ENCODE results near the gene CEP112. TPM values are rescaled to one million over a fixed set of nuclear protein-coding genes. Genes with fewer than 3 reads are reported as not detected.

CEP112 gene
- total and polyA plus RNA-seq, 9 of the 15 experiments (the other 6 are each of a cell fraction or from before 2014, with no cell fraction given), result 0.84 TPM; not detected in 8

DNA sequence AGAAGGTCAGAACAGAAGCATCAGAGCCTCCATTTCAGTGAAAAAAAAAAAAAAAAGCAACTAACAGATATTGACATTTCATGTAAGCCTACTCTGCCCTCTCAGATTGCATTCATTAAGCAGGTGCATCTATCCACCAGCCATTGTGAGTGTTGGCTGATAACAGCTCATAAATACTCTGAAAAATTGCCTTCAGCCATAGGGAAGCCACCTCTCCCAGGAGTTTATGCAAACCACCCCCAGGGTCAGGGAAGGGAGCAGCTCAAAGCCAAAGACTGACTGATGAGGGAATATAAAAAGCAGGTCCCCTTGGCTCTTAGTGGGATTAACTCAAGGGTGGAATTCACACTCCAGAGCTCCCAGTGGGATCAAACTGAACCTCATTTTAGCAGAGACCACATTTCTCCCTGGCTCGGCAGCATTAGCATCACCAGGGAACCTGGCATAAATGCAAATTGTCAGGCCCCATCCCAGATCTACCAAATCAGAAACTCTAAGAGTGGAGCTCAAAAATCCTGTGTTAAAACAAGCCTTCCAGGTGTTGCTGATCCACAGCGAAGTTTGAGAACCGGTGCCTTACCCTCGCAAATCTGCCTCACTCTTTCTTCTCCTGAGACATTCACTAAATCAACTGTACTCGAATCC is 23.1 kb upstream of the CEP112 start:
- intact Hi-C loops (cut with micrococcal nuclease) (no loop called here), in situ Hi-C loops (cut with MboI) (no loop called here)
- POLR2A ChIA-PET, result interaction anchor here (0.6 to 0.9 kb wide), 3 partner anchors 10 to 33 kb away, joined by 3 read pairs; no protein-coding TSS in a partner anchor
- no TSS peak for BruUV-seq (replicated peaks)
- Histone ChIP-seq H3K27me3 (ENCODE audit: control insufficient read depth in 2 of 2, insufficient read depth in 2 of 2, low read length in 2 of 2) (peaks cover 8 to 17% of the 10 kb centered on the region in 2 experiments; a peak in 4 of 5 replicates), H3K9ac (ENCODE audit: insufficient read depth in 1 of 2, low read depth in 2 of 2, low read length in 2 of 2) (no peak overlapping the region), H3K79me2 (ENCODE audit: control insufficient read depth, insufficient read depth, low read length) (no peaks in the 10 kb centered on the region), H3K36me3 (ENCODE audit: control insufficient read depth, insufficient read depth, low read length) (no peaks in the 10 kb centered on the region), H3K4me1 (replicated peaks in 1 of 2; ENCODE audit: control insufficient read depth in 2 of 2, insufficient read depth in 2 of 2, low read length in 2 of 2) (no peaks in the 10 kb centered on the region), H2AFZ (ENCODE audit: low read depth, low read length) (no peak overlapping the region), H3K27ac (ENCODE audit: extremely low read depth, low read depth, low read length) (no peak overlapping the region), H3K4me2 (ENCODE audit: insufficient read depth, low read length) (no peak overlapping the region), H4K20me1 (replicated peaks; ENCODE audit: control insufficient read depth, insufficient read depth, low read length) (no peaks in the 10 kb centered on the region), H3K9me1 (ENCODE audit: control insufficient read depth, insufficient read depth, low read length) (no peaks in the 10 kb centered on the region), H3K9me3 (replicated peaks; ENCODE audit: control insufficient read depth, insufficient read depth, low read depth, low read length) (no peaks in the 10 kb centered on the region), H3K4me3 (no peak overlapping the region)
- WGBS (ENCODE audit: insufficient coverage, low coverage, missing lambda C conversion rate), result 0% methylated on average over 5 of the region's 5 CpGs
- FAIRE-seq, result no peak
- no peak for ATAC-seq
- no peak for DNase-seq (ENCODE audit: extremely low read depth in 1 of 4, low spot score in 3 of 4)
- CTCF ChIA-PET (ENCODE audit: low intra/inter-chr PET ratio), result no interaction called here
- TF ChIP-seq ILF3 (IDR thresholded peaks at IDR 0.05; ENCODE audit: borderline replicate concordance) (no peak), PCBP1 (IDR thresholded peaks at IDR 0.05; ENCODE audit: low read depth, low read length, poor library complexity, severe bottlenecking) (no peak), FOXK2 (conservative IDR thresholded peaks at IDR 0.05 in 1 of 2, IDR thresholded peaks at IDR 0.05 in 1 of 2; ENCODE audit: low read depth in 2 of 2) (no peak)
- TF ChIP-seq, protein P1, sequence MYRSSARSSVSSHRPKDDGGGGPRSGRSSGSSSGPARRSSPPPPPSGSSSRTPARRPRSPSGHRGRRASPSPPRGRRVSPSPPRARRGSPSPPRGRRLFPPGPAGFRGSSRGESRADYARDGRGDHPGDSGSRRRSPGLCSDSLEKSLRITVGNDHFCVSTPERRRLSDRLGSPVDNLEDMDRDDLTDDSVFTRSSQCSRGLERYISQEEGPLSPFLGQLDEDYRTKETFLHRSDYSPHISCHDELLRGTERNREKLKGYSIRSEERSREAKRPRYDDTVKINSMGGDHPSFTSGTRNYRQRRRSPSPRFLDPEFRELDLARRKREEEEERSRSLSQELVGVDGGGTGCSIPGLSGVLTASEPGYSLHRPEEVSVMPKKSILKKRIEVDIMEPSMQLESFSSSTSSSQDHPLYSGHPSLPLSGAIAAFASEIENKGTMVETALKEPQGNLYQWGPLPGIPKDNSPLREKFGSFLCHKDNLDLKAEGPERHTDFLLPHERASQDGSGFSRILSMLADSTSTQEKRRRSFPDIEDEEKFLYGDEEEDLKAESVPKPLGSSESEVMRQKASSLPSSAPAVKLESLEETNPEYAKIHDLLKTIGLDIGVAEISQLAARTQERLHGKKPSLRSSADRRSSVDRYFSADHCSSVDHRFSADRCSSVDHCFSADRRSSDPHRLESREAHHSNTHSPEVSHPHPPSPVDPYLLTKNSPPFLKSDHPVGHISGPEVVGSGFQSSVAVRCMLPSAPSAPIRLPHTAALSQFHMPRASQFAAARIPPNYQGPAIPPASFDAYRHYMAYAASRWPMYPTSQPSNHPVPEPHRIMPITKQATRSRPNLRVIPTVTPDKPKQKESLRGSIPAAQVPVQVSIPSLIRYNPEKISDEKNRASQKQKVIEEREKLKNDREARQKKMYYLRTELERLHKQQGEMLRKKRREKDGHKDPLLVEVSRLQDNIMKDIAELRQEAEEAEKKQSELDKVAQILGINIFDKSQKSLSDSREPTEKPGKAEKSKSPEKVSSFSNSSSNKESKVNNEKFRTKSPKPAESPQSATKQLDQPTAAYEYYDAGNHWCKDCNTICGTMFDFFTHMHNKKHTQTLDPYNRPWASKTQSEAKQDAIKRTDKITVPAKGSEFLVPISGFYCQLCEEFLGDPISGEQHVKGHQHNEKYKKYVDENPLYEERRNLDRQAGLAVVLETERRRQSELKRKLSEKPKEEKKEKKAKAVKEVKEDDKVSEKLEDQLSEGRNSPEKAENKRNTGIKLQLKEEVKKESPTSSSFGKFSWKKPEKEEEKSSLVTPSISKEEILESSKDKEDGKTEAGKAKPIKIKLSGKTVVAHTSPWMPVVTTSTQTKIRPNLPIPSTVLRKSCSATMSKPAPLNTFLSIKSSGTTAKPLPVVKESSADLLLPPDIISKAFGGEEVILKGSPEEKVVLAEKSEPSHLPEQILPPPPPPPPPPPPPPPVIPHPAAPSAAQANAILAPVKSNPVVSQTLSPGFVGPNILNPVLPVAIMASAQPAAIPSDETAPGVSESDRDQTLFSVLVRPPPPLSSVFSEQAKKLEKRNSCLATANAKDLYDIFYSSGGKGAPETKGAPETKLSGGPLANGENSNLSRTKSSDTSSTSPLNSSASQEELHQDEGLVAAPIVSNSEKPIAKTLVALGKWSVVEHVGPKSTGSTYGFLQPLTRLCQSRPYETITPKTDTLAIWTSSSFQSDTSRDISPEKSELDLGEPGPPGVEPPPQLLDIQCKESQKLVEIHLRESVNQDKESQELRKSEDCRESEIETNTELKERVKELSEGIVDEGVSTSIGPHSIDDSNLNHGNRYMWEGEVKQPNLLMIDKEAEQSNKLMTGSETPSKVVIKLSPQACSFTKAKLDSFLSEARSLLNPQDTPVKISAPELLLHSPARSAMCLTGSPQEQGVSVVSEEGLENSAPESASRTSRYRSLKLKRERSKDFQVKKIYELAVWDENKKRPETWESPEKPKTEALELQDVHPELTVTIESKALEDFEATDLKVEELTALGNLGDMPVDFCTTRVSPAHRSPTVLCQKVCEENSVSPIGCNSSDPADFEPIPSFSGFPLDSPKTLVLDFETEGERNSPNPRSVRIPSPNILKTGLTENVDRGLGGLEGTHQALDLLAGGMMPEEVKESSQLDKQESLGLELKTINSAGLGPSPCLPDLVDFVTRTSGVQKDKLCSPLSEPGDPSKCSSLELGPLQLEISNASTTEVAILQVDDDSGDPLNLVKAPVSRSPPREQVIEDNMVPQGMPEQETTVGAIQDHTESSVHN (IDR thresholded peaks at IDR 0.05; ENCODE audit: borderline replicate concordance in 1 of 2, low read depth in 1 of 2), result no peak
- TF ChIP-seq, protein P2, sequence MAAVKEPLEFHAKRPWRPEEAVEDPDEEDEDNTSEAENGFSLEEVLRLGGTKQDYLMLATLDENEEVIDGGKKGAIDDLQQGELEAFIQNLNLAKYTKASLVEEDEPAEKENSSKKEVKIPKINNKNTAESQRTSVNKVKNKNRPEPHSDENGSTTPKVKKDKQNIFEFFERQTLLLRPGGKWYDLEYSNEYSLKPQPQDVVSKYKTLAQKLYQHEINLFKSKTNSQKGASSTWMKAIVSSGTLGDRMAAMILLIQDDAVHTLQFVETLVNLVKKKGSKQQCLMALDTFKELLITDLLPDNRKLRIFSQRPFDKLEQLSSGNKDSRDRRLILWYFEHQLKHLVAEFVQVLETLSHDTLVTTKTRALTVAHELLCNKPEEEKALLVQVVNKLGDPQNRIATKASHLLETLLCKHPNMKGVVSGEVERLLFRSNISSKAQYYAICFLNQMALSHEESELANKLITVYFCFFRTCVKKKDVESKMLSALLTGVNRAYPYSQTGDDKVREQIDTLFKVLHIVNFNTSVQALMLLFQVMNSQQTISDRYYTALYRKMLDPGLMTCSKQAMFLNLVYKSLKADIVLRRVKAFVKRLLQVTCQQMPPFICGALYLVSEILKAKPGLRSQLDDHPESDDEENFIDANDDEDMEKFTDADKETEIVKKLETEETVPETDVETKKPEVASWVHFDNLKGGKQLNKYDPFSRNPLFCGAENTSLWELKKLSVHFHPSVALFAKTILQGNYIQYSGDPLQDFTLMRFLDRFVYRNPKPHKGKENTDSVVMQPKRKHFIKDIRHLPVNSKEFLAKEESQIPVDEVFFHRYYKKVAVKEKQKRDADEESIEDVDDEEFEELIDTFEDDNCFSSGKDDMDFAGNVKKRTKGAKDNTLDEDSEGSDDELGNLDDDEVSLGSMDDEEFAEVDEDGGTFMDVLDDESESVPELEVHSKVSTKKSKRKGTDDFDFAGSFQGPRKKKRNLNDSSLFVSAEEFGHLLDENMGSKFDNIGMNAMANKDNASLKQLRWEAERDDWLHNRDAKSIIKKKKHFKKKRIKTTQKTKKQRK (IDR thresholded peaks at IDR 0.05; ENCODE audit: borderline replicate concordance, low read depth, low read length), result no peak
